Neural crest cell (in vitro differentiated cells): ENCODE results near the gene DDRGK1. TPM values are rescaled to one million over a fixed set of nuclear protein-coding genes. Genes with fewer than 3 reads are reported as not detected.
A peak's percentile ranks its signal among the peaks of the same experiment; 100 is the strongest.

Experiments used
- DNase-seq: peaks from one replicate; pipeline ENCODE4 v3.0.0; 2021; ENCODE audit warnings: low read depth, mixed read lengths, low spot score
- H3K27ac Mint-ChIP-seq: one replicate; pipeline ENCODE4 v1.8.0; 2021; ENCODE audit warnings: mild to moderate bottlenecking, mixed read lengths; ENCODE audit not compliant: unreplicated experiment
- H3K27me3 Mint-ChIP-seq: 2 replicates; pipeline ENCODE4 v1.8.0; 2021; ENCODE audit warnings: low read depth, mild to moderate bottlenecking, mixed read lengths
- H3K36me3 Mint-ChIP-seq: 2 replicates; pipeline ENCODE4 v1.8.0; 2021; ENCODE audit warnings: low read depth, mild to moderate bottlenecking, mixed read lengths
- H3K4me1 Mint-ChIP-seq: 2 replicates; pipeline ENCODE4 v1.8.0; 2021; ENCODE audit warnings: mixed read lengths
- H3K4me3 Mint-ChIP-seq: one replicate; pipeline ENCODE4 v1.8.0; 2021; ENCODE audit warnings: mild to moderate bottlenecking, mixed read lengths
- H3K9me3 Mint-ChIP-seq: 2 replicates; pipeline ENCODE4 v1.8.0; 2021; ENCODE audit warnings: mixed read lengths
- CTCF ChIP-seq: fragments of 200-600 bp; sonication (generic); conservative IDR thresholded peaks from 2 replicates; pipeline ENCODE4 v1.5.0; 2021; ENCODE audit warnings: antibody characterized with exemption, mild to moderate bottlenecking
- total RNA-seq: library from RNA; stranded (reverse); gene quantifications from 2 replicates; pipeline ENCODE4 v1.2.1, GENCODE V29; 2021

The DDRGK1 gene
- total RNA-seq, 1 donor from 2014 or later = 57.2 TPM

GRCh38 chr20:3209257-3209945 is 4.9 kb upstream of the DDRGK1 start, which contains the start of gene ITPA:
ITPA (plus strand) TSS chr20:3209498; CDS start chr20:3209552, 54 bp downstream.
- no peaks in the 10 kb centered on the region for H3K9me3 Mint-ChIP-seq
- no peaks in the 10 kb centered on the region for H3K36me3 Mint-ChIP-seq
- H3K27ac Mint-ChIP-seq = peak within 1 kb of the TSS; percentile 96
- peaks cover 24% of the 10 kb centered on the region for H3K4me1 Mint-ChIP-seq
- H3K4me3 Mint-ChIP-seq = peak within 1 kb of the TSS; percentile 93
- no peaks in the 10 kb centered on the region for H3K27me3 Mint-ChIP-seq
- DNase-seq = peak; percentile 57
- no peak for TF ChIP-seq CTCF

- no peaks in the 10 kb centered on the region for H3K9me3 Mint-ChIP-seq
- peak overlapping the region; percentile 88 for H3K27ac Mint-ChIP-seq
- H3K4me3 Mint-ChIP-seq = peak overlapping the region; percentile 93
- no peak for DNase-seq
- peaks cover 26% of the 10 kb centered on the region for H3K4me1 Mint-ChIP-seq
- H3K27me3 Mint-ChIP-seq = no peaks in the 10 kb centered on the region
- H3K36me3 Mint-ChIP-seq = no peaks in the 10 kb centered on the region
- TF ChIP-seq CTCF = no peak
Measured at GRCh38 chr20:3208786-3209256, 4.3 kb upstream of the DDRGK1 start.

GRCh38 chr20:3203315-3204123 is 963 bp downstream of the DDRGK1 start:
- Mint-ChIP-seq H3K4me1 (peaks cover 13% of the 10 kb centered on the region), H3K9me3 (no peaks in the 10 kb centered on the region), H3K27me3 (no peaks in the 10 kb centered on the region), H3K27ac (peak overlapping the region; percentile 97), H3K4me3 (peak overlapping the region; percentile 92), H3K36me3 (peaks cover 11% of the 10 kb centered on the region)
- no peak for DNase-seq
- TF ChIP-seq CTCF = no peak

GRCh38 chr20:3202965-3203314 is 1.5 kb downstream of the DDRGK1 start:
- Mint-ChIP-seq H3K27me3 (no peaks in the 10 kb centered on the region), H3K4me1 (peaks cover 10% of the 10 kb centered on the region), H3K36me3 (peaks cover 11% of the 10 kb centered on the region), H3K27ac (no peak overlapping the region), H3K4me3 (peak overlapping the region; percentile 62), H3K9me3 (no peaks in the 10 kb centered on the region)
- no peak for TF ChIP-seq CTCF
- no peak for DNase-seq

- Mint-ChIP-seq H3K36me3 (peaks cover 14% of the 10 kb centered on the region), H3K9me3 (no peaks in the 10 kb centered on the region), H3K27me3 (no peaks in the 10 kb centered on the region), H3K4me1 (peaks cover 10% of the 10 kb centered on the region), H3K27ac (peak overlapping the region; percentile 46), H3K4me3 (no peak overlapping the region)
- no peak for TF ChIP-seq CTCF
- DNase-seq = no peak
Measured at GRCh38 chr20:3199976-3200755, 4.3 kb downstream of the DDRGK1 start.
